ENCODE data around the gene CDH5. TPM values are rescaled to one million over a fixed set of nuclear protein-coding genes. Genes with fewer than 3 reads are reported as not detected.

Gene CDH5
- polyA plus RNA-seq, 1 donor = 95.8 TPM

GRCh38 chr16:66354034-66354909 lies 12.2 kb upstream of the CDH5 start:
- no peak for DNase-seq

GRCh38 chr16:66355526-66355925 lies 11.0 kb upstream of the CDH5 start:
- no peak for DNase-seq

- DNase-seq = peak; percentile 86
Measured at GRCh38 chr16:66357523-66357928, 9.0 kb upstream of the CDH5 start.

GRCh38 chr16:66358231-66358630 lies 8.3 kb upstream of the CDH5 start:
- no peak for DNase-seq

GRCh38 chr16:66359012-66359411 lies 7.5 kb upstream of the CDH5 start:
- DNase-seq = no peak

- no peak for DNase-seq
Measured at GRCh38 chr16:66359811-66360608, 6.5 kb upstream of the CDH5 start.

GRCh38 chr16:66360624-66361324 lies 5.7 kb upstream of the CDH5 start:
- DNase-seq = no peak

GRCh38 chr16:66361604-66362135 lies 4.8 kb upstream of the CDH5 start:
- no peak for DNase-seq

- no peak for DNase-seq
Measured at GRCh38 chr16:66363211-66363777, 3.2 kb upstream of the CDH5 start.

GRCh38 chr16:66364117-66364958 lies 2.2 kb upstream of the CDH5 start:
- DNase-seq = peak; percentile 67

- DNase-seq = no peak
Measured at GRCh38 chr16:66364959-66365306, 1.6 kb upstream of the CDH5 start.

- peak; percentile 61 for DNase-seq
Measured at GRCh38 chr16:66365651-66366050, 840 bp upstream of the CDH5 start.

- no peak for DNase-seq
Measured at GRCh38 chr16:66367968-66368891, 1.7 kb downstream of the CDH5 start.

- DNase-seq = no peak
Measured at GRCh38 chr16:66369055-66369592, 2.6 kb downstream of the CDH5 start.

GRCh38 chr16:66370786-66371684 lies 4.5 kb downstream of the CDH5 start:
- DNase-seq = no peak

GRCh38 chr16:66372078-66372897 lies 5.8 kb downstream of the CDH5 start:
- DNase-seq = no peak

- DNase-seq = no peak
Measured at GRCh38 chr16:66372898-66373155, 6.3 kb downstream of the CDH5 start.

- no peak for DNase-seq
Measured at GRCh38 chr16:66373667-66374066, 7.2 kb downstream of the CDH5 start.

Data from hindlimb muscle (tissue), 1 donor.